Ovary (tissue), 9 donors: ENCODE data around the gene WTAP. TPM values are rescaled to one million over a fixed set of nuclear protein-coding genes. Genes with fewer than 3 reads are reported as not detected.

Experiments
- DNase-seq, 5 donors: peaks; one replicate each; pipeline ENCODE4 v3.0.0-alpha.2; 2019 to 2020
- H3K27ac ChIP-seq, 2 donors: fragments of 200-600 bp; one replicate each; pipeline versions ENCODE4 v1.5.1 to v1.8.0; 2019 to 2022
- H3K27me3 ChIP-seq: fragments of 200-600 bp; one replicate; pipeline ENCODE4 v1.8.0; 2022
- H3K36me3 ChIP-seq: fragments of 200-600 bp; sonication (generic); one replicate; pipeline ENCODE4 v1.5.1; 2019
- H3K4me1 ChIP-seq: one replicate; pipeline ENCODE4 v1.8.1; 2013; ENCODE audit warnings: mild to moderate bottlenecking, moderate library complexity; ENCODE audit not compliant: insufficient read depth
- H3K4me3 ChIP-seq: fragments of 200-600 bp; sonication (generic); one replicate; pipeline ENCODE4 v1.5.1; 2017
- H3K9me3 ChIP-seq, 2 donors: fragments of 200-600 bp in 1 of 2; sonication (generic) in 1 of 2; one replicate each; pipeline versions ENCODE4 v1.5.1 to v1.8.1; 2013 to 2019; ENCODE audit warnings: mild to moderate bottlenecking in 1 of 2, moderate library complexity in 1 of 2
- EP300 ChIP-seq: sonication (generic); formaldehyde crosslinking; IDR thresholded peaks from one replicate; pipeline ENCODE4 v1.6.1; 2017; ENCODE audit warnings: antibody characterized with exemption
- POLR2A ChIP-seq: fragments of 450-650 bp; IDR thresholded peaks from one replicate; pipeline ENCODE4 v1.6.1; 2017; ENCODE audit warnings: antibody characterized with exemption, mild to moderate bottlenecking, moderate library complexity
- WGBS, 3 donors: extraction: QIAGEN DNeasy Blood & Tissue Kit in 1 of 3; methylation state at CpG; one replicate each; pipeline versions ENCODE4 v1.1.5 to v1.1.7; 2013 to 2017; 5-methylcytosine and 5-hydroxymethylcytosine counted together
- intact Hi-C, 4 donors: fragments of 100-400 bp; cut with DNase I; formaldehyde crosslinking; loops; one replicate each; pipeline versions ENCODE4 v1.11.0 to v1.15.1; 2022 to 2023
- polyA plus RNA-seq, 2 donors: library from polyadenylated mRNA; stranded (reverse); fragments of 200-250 nt in 1 of 2; fragments of 350-450 nt in 1 of 2; fragmentation: Illumina TruSeq in 1 of 2; extraction: RNeasy Lipid Tissue Mini Kit (QIAGEN cat#74804) in 1 of 2; gene quantifications; one replicate each; pipeline ENCODE4 v1.2.3, GENCODE V29; 2013 to 2014
- total RNA-seq, 7 donors: library from RNA; depleted of rRNA in 2 of 7; stranded (reverse); fragments of >200 nt in 2 of 7; fragmentation: NEBNext Ultra II Directional in 3 of 7; extraction: Animal tissue kit (Norgen Biotek cat#: 25700) in 3 of 7; gene quantifications; one replicate each; pipeline versions ENCODE4 v1.1.0 to v1.2.4, GENCODE V29; 2016 to 2023
- TF ChIP-seq, protein P1 (sequence below), 3 donors: fragments of 450-650 bp in 2 of 3; fragments of 200-600 bp in 1 of 3; IDR thresholded peaks; one replicate each; pipeline versions ENCODE4 v1.5.1 to v1.8.0; 2016 to 2022; ENCODE audit warnings: antibody characterized with exemption in 3 of 3, mild to moderate bottlenecking in 1 of 3
- donor health status: DM: no; HTN: no; CAD: no; lungs with moderate emphysema.
- donor health status: DM: no; HTN: no; CAD: no.
- donor health status: Bipolar disorder and iron deficiency.
- donor health status: DM: yes; HTN: yes; CAD: no.
- donor health status: DM: no; HTN: no; CAD: no.
- donor health status: DM: yes; HTN: yes; CAD: no.

Gene WTAP
- total and polyA plus RNA-seq, 9 donors: 65.3 to 117 (median 95.4) TPM

DNA sequence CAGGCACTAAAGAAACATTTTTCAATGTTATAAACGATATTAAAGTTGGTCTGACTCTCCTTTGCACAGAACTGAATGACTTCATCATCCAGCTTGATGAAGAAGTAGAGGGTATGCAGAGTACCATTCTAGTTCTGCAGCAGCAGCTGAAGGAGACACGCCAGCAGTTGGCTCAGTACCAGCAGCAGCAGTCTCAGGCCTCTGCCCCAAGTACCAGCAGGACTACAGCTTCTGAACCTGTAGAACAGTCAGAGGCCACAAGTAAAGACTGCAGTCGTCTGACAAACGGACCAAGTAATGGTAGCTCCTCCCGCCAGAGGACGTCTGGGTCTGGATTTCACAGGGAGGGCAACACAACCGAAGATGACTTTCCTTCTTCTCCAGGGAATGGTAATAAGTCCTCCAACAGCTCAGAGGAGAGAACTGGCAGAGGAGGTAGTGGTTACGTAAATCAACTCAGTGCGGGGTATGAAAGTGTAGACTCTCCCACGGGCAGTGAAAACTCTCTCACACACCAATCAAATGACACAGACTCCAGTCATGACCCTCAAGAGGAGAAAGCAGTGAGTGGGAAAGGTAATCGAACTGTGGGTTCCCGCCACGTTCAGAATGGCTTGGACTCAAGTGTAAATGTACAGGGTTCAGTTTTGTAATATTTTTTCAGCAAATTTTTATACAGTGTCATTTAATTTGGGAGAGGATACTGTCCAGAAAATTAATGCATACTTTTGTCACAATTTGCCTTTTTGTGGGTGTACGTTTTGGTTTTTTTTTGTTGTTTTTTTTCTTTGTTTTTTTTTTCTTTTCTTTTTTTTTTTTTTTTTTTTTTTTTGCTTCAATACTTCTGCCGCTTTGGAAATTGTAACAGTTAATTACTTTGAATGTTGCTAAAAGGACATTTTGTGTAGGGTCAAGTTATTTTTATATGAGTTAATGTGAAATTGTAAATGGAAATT, 27.9 kb downstream of the WTAP start:
- DNase-seq: no peak
- no peaks in the 10 kb centered on the region for H3K27me3 ChIP-seq
- no peaks in the 10 kb centered on the region for H3K9me3 ChIP-seq
- no peak overlapping the region for H3K4me3 ChIP-seq
- H3K36me3 ChIP-seq: no peaks in the 10 kb centered on the region
- H3K4me1 ChIP-seq: no peaks in the 10 kb centered on the region
- intact Hi-C loops: no loop called here
- TF ChIP-seq, protein P1, sequence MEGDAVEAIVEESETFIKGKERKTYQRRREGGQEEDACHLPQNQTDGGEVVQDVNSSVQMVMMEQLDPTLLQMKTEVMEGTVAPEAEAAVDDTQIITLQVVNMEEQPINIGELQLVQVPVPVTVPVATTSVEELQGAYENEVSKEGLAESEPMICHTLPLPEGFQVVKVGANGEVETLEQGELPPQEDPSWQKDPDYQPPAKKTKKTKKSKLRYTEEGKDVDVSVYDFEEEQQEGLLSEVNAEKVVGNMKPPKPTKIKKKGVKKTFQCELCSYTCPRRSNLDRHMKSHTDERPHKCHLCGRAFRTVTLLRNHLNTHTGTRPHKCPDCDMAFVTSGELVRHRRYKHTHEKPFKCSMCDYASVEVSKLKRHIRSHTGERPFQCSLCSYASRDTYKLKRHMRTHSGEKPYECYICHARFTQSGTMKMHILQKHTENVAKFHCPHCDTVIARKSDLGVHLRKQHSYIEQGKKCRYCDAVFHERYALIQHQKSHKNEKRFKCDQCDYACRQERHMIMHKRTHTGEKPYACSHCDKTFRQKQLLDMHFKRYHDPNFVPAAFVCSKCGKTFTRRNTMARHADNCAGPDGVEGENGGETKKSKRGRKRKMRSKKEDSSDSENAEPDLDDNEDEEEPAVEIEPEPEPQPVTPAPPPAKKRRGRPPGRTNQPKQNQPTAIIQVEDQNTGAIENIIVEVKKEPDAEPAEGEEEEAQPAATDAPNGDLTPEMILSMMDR (IDR thresholded peaks at IDR 0.05): no peak
- TF ChIP-seq EP300 (no peak), POLR2A (no peak)
- H3K27ac ChIP-seq: no peak overlapping the region
- 63 to 64% (median 63%) methylated on average over 15 of the region's 15 CpGs for WGBS, 3 donors

DNA sequence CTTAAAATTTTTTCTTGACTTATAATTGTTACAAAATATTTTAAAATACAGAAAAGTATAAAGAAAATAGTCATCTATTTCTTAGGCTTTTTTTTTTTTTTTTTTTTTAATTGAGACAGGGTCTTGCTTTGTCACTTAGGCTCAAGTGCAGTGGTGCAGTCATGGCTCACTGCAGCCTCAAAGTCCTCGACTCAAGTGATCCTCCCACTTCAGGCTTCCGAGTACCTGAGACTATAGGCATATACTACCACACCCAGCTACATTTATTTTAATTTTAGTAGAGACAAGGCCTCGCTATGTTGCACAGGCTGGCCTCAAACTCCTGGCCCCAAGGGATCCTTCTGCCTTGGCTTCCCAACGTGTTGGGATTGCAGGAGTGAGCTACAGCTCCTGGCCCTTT, 29.2 kb downstream of the WTAP start:
- no peaks in the 10 kb centered on the region for H3K9me3 ChIP-seq
- intact Hi-C loops: loop anchor here in 1 of 4 donors (2.0 kb wide), 1 partner anchor 64 kb away; the partner anchor contains the start of gene SOD2
- no peak for DNase-seq
- 86 to 88% (median 88%) methylated on average over 4 of the region's 4 CpGs for WGBS, 3 donors
- peaks cover 4% of the 10 kb centered on the region for H3K4me1 ChIP-seq
- no peaks in the 10 kb centered on the region for H3K27me3 ChIP-seq
- no peaks in the 10 kb centered on the region for H3K36me3 ChIP-seq
- no peak overlapping the region for H3K27ac ChIP-seq
- TF ChIP-seq EP300 (no peak), POLR2A (no peak)
- TF ChIP-seq, protein P1 (IDR thresholded peaks at IDR 0.05): no peak
- H3K4me3 ChIP-seq: no peak overlapping the region

DNA sequence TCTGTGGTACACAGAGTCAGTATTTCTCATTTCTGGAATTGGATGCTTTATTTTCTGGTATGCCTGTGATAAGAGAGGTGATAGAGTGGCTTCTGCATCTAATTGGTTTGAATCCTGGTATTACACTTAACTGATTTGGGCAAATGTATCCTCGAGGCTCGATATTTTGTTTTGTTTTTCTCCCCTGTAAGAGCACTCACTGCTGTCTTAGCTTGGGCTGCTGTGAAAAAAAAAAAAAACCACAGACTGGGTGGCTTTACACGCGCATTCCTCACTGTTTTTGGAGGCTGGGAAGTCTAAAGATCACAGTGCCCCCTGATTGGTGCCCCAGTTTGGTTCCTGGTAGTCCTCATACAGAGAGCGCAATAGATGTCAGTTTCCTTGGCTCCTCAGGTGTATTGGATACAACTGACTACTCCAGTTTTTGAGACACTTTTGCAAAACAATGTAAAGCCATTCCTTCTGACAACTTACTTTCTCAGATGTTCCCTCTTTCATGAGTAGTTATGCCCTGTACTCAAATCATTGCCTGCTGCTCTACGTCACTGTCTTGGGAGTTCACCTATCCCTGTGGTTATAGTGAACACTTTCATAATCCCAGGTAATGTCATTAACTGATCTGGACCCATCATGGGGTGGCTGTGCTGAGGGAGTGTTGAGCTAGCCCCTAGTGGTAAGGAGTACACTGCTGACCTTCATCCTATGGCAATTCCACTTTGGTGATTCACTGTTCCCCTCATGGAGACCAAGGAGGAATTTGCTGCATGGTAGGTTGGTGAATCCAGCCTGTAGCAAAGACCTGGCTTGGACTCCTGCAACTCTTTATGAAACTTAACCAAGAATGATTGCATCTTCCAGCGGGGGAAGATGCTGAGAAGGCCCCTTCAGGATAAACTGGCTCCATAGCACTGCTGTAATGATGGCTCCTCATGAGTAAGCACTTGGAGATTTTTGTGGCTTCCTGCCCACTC, 31.0 kb downstream of the WTAP start:
- Histone ChIP-seq H3K36me3 (no peaks in the 10 kb centered on the region), H3K9me3 (no peaks in the 10 kb centered on the region), H3K4me3 (no peak overlapping the region), H3K27ac (no peak overlapping the region), H3K4me1 (peaks cover 10% of the 10 kb centered on the region), H3K27me3 (no peaks in the 10 kb centered on the region)
- intact Hi-C loops: no loop called here
- no peak for TF ChIP-seq POLR2A
- TF ChIP-seq, protein P1 (IDR thresholded peaks at IDR 0.05): no peak
- TF ChIP-seq EP300: no peak
- WGBS, 3 donors: 81 to 91% (median 84%) methylated on average over 7 of the region's 7 CpGs
- DNase-seq: no peak

DNA sequence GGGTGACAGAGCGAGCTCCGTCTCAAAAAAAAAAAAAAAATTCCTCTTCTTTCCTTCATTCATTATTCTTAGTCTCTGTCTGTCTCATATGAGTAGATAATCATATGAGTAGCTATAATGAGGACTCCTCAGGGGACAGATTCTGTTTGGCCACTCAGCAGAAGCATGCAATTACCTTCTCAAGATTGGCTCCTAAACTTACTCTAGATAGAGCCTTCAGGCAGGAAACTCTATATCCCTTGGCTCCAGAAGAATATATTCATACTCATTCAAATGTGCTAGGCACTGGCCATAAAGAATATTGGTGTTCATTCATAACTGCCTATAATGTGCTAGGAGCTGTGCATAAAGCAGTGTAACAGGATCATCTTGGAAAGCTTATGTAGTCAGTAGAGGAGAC, 32.3 kb downstream of the WTAP start:
- 56 to 66% (median 65%) methylated on average over 2 of the region's 2 CpGs for WGBS, 3 donors
- Histone ChIP-seq H3K9me3 (no peaks in the 10 kb centered on the region), H3K36me3 (no peaks in the 10 kb centered on the region), H3K4me1 (peaks cover 12% of the 10 kb centered on the region), H3K4me3 (no peak overlapping the region), H3K27me3 (no peaks in the 10 kb centered on the region), H3K27ac (no peak overlapping the region)
- intact Hi-C loops: loop anchor here in 1 of 4 donors (5.0 kb wide), 1 partner anchor 67 kb away; the partner anchor contains the start of gene SOD2
- no peak for DNase-seq
- TF ChIP-seq, protein P1 (IDR thresholded peaks at IDR 0.05): no peak
- no peak for TF ChIP-seq POLR2A
- TF ChIP-seq EP300: no peak
